ENCODE data around the gene ACBD4.
A peak's percentile ranks its signal among the peaks of the same experiment; 100 is the strongest.

The ACBD4 gene

GRCh38 chr17:45135192-45135977 is at the start of gene ACBD4:
Gene ACBD4 (plus strand): TSS chr17:45135687. CDS start chr17:45136145, 458 bp downstream.
- TF ChIP-seq CTCF (IDR thresholded peaks at IDR 0.05; ENCODE audit: insufficient read depth, low read length, poor library complexity, severe bottlenecking), result peak; percentile 100
- Histone ChIP-seq H3K27me3 (replicated peaks; ENCODE audit: control insufficient read depth, insufficient read depth, low read length) (no peaks in the 10 kb centered on the region; the same call in none of the 2 replicates), H3K4me3 (replicated peaks; ENCODE audit: low read depth, low read length) (peak within 1 kb of the TSS; percentile 79), H3K36me3 (ENCODE audit: control insufficient read depth, insufficient read depth, low read length) (peaks cover 2% of the 10 kb centered on the region)
- peak; percentile 93 for DNase-seq (ENCODE audit: extremely low read depth, insufficient read length)

GRCh38 chr17:45086391-45086790 is 49.1 kb upstream of the ACBD4 start:
- Histone ChIP-seq H3K27me3 (replicated peaks; ENCODE audit: control insufficient read depth, insufficient read depth, low read length) (no peaks in the 10 kb centered on the region), H3K36me3 (ENCODE audit: control insufficient read depth, insufficient read depth, low read length) (peaks cover 24% of the 10 kb centered on the region), H3K4me3 (replicated peaks; ENCODE audit: low read depth, low read length) (no peak overlapping the region)
- no peak for DNase-seq (ENCODE audit: extremely low read depth, insufficient read length)
- no peak for TF ChIP-seq CTCF (IDR thresholded peaks at IDR 0.05; ENCODE audit: insufficient read depth, low read length, poor library complexity, severe bottlenecking)

- Histone ChIP-seq H3K4me3 (replicated peaks; ENCODE audit: low read depth, low read length) (no peak overlapping the region), H3K36me3 (ENCODE audit: control insufficient read depth, insufficient read depth, low read length) (peaks cover 22% of the 10 kb centered on the region), H3K27me3 (replicated peaks; ENCODE audit: control insufficient read depth, insufficient read depth, low read length) (no peaks in the 10 kb centered on the region)
- no peak for DNase-seq (ENCODE audit: extremely low read depth, insufficient read length)
- no peak for TF ChIP-seq CTCF (IDR thresholded peaks at IDR 0.05; ENCODE audit: insufficient read depth, low read length, poor library complexity, severe bottlenecking)
Observed at GRCh38 chr17:45086865-45087503, 48.5 kb upstream of the ACBD4 start.

- DNase-seq (ENCODE audit: extremely low read depth, insufficient read length), result no peak
- no peak for TF ChIP-seq CTCF (IDR thresholded peaks at IDR 0.05; ENCODE audit: insufficient read depth, low read length, poor library complexity, severe bottlenecking)
- no peak overlapping the region for H3K4me3 ChIP-seq (replicated peaks; ENCODE audit: low read depth, low read length)
- no peaks in the 10 kb centered on the region for H3K27me3 ChIP-seq (replicated peaks; ENCODE audit: control insufficient read depth, insufficient read depth, low read length)
- H3K36me3 ChIP-seq (ENCODE audit: control insufficient read depth, insufficient read depth, low read length), result peaks cover 23% of the 10 kb centered on the region
Observed at GRCh38 chr17:45087504-45087975, 47.9 kb upstream of the ACBD4 start.

- H3K36me3 ChIP-seq (ENCODE audit: control insufficient read depth, insufficient read depth, low read length), result peaks cover 28% of the 10 kb centered on the region
- no peaks in the 10 kb centered on the region for H3K27me3 ChIP-seq (replicated peaks; ENCODE audit: control insufficient read depth, insufficient read depth, low read length)
- TF ChIP-seq CTCF (IDR thresholded peaks at IDR 0.05; ENCODE audit: insufficient read depth, low read length, poor library complexity, severe bottlenecking), result no peak
- no peak overlapping the region for H3K4me3 ChIP-seq (replicated peaks; ENCODE audit: low read depth, low read length)
- no peak for DNase-seq (ENCODE audit: extremely low read depth, insufficient read length)
Observed at GRCh38 chr17:45087978-45088377, 47.5 kb upstream of the ACBD4 start.
